ENCODE data around the gene GNA12. TPM values are rescaled to one million over a fixed set of nuclear protein-coding genes. Genes with fewer than 3 reads are reported as not detected.

GNA12 gene
- polyA plus RNA-seq, 1 donor (not counting 4 experiments of a cell fraction or from before 2014, with no cell fraction given): 35.5 TPM

DNA sequence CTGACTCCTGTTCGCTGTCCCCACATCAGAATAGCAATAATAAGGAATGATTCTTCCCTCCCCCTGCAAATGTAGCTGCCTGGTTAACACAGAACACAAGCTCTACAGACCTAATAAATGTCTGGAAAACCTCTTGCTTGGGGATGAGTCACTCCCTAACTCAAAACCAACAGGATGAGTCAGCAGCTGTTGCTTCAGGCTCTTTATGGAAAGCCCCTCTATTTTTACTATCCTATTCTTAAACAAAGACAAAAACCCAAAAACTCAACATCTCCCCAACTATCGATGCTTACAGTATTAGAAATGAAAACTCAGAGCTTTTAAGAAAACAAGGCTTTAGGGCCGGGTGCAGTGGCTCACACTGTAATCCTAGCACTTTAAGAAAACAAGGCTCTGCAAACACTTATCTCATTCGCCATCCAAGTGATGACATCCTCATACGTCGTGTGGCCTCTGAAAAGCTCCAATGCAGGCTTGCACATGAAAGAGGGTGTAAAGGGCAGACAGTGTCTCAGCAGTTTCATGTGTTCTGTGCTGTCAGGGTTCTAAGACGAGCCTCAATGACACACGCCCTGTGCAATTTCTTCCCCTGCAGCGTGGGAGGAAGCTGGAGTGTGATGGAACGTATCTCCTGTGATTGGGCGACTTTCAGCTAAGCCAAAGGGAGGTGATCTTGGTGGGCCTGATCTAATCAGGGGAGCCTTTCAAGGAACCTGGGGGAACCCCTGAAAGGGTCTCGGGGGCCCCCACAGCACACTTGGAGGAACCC is 86.0 kb downstream of the GNA12 start:
- peak overlapping the region in 1 of 3 experiments; percentile 29 for H3K4me3 ChIP-seq (ENCODE audit: control insufficient read depth in 2 of 3, extremely low read depth in 1 of 3, insufficient read depth in 2 of 3, low read depth in 1 of 3, low read length in 3 of 3)
- H3K4me2 ChIP-seq (ENCODE audit: control insufficient read depth, extremely low read depth, insufficient read depth, low read depth, low read length): peak overlapping the region; percentile 94
- H2AFZ ChIP-seq (ENCODE audit: control insufficient read depth, low read length): no peak overlapping the region
- peaks cover 50% of the 10 kb centered on the region for H3K4me1 ChIP-seq (ENCODE audit: control insufficient read depth, extremely low read depth, insufficient read depth, low read length)
- no peaks in the 10 kb centered on the region for H3K9me3 ChIP-seq (ENCODE audit: control insufficient read depth, low read depth, low read length)
- no peaks in the 10 kb centered on the region for H3K9me1 ChIP-seq (ENCODE audit: control insufficient read depth, extremely low read depth, insufficient read depth, low read length)
- peak overlapping the region; percentile 83 for H3K27ac ChIP-seq (ENCODE audit: control insufficient read depth, insufficient read depth, low read length)
- DNase-seq (ENCODE audit: low read depth, low spot score) (peak; percentile 90), FAIRE-seq (peak; percentile 93)
- dilution Hi-C loops (cut with MboI; ENCODE audit: extremely low pct_ligation_motif_present, low sequenced_read_pairs): no loop called here
- peaks cover 8% of the 10 kb centered on the region for H3K79me2 ChIP-seq (ENCODE audit: control insufficient read depth, insufficient read depth, low read length)
- H4K20me1 ChIP-seq (ENCODE audit: control insufficient read depth, extremely low read depth, insufficient read depth, low read length): no peaks in the 10 kb centered on the region
- H3K36me3 ChIP-seq (ENCODE audit: control insufficient read depth in 2 of 2, extremely low read depth in 1 of 2, insufficient read depth in 2 of 2, low read length in 2 of 2): peaks cover 3% of the 10 kb centered on the region in 2 experiments
- TF ChIP-seq, protein P1, sequence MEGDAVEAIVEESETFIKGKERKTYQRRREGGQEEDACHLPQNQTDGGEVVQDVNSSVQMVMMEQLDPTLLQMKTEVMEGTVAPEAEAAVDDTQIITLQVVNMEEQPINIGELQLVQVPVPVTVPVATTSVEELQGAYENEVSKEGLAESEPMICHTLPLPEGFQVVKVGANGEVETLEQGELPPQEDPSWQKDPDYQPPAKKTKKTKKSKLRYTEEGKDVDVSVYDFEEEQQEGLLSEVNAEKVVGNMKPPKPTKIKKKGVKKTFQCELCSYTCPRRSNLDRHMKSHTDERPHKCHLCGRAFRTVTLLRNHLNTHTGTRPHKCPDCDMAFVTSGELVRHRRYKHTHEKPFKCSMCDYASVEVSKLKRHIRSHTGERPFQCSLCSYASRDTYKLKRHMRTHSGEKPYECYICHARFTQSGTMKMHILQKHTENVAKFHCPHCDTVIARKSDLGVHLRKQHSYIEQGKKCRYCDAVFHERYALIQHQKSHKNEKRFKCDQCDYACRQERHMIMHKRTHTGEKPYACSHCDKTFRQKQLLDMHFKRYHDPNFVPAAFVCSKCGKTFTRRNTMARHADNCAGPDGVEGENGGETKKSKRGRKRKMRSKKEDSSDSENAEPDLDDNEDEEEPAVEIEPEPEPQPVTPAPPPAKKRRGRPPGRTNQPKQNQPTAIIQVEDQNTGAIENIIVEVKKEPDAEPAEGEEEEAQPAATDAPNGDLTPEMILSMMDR (optimal IDR thresholded peaks at IDR 0.05 in 1 of 3, IDR thresholded peaks at IDR 0.05 in 1 of 3, conservative IDR thresholded peaks at IDR 0.05 in 1 of 3; ENCODE audit: extremely low read depth in 1 of 3, insufficient read depth in 2 of 3, low read length in 3 of 3): no peak
- TF ChIP-seq EZH2 (IDR thresholded peaks at IDR 0.05; ENCODE audit: low read length): no peak
- no peaks in the 10 kb centered on the region for H3K27me3 ChIP-seq (ENCODE audit: control insufficient read depth, extremely low read depth, insufficient read depth, low read length)
- H3K9ac ChIP-seq (ENCODE audit: control insufficient read depth, extremely low read depth, insufficient read depth, low read length): peak overlapping the region; percentile 76

DNA sequence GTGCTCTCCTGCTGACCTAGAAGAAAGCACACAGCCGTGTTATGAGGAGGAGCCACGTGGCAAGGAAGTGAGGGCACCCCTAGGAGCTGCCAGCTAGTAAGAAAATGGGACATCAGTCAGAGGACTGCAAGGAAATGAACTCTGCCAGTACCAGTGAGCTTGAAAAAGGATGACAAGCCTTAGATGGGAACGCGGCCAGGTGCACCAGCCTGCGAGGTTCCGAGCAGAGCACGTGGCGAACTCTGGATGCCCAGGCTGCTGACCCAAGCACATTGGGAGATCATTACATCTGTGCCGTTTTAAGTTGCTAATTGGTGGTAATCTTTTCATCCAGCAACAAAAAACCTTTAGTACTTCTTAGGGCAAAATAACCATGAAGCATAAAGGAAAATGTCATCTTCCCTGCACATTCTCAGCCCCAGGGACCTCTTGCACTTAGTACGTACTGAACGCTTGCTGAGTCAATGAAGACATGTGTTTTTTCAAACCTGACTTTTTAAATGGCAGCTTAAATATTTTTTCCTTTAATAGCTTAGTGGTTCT is 86.7 kb downstream of the GNA12 start:
- H3K4me3 ChIP-seq (ENCODE audit: control insufficient read depth in 2 of 3, extremely low read depth in 1 of 3, insufficient read depth in 2 of 3, low read depth in 1 of 3, low read length in 3 of 3): peak overlapping the region in 2 of 3 experiments; percentile 5 to 29
- H3K9ac ChIP-seq (ENCODE audit: control insufficient read depth, extremely low read depth, insufficient read depth, low read length): peak overlapping the region; percentile 76
- peaks cover 10% of the 10 kb centered on the region for H3K79me2 ChIP-seq (ENCODE audit: control insufficient read depth, insufficient read depth, low read length)
- peaks cover 44% of the 10 kb centered on the region for H3K4me1 ChIP-seq (ENCODE audit: control insufficient read depth, extremely low read depth, insufficient read depth, low read length)
- no peaks in the 10 kb centered on the region for H3K9me3 ChIP-seq (ENCODE audit: control insufficient read depth, low read depth, low read length)
- H2AFZ ChIP-seq (ENCODE audit: control insufficient read depth, low read length): no peak overlapping the region
- FAIRE-seq: peak; percentile 58
- H4K20me1 ChIP-seq (ENCODE audit: control insufficient read depth, extremely low read depth, insufficient read depth, low read length): no peaks in the 10 kb centered on the region
- peak overlapping the region; percentile 83 for H3K27ac ChIP-seq (ENCODE audit: control insufficient read depth, insufficient read depth, low read length)
- DNase-seq (ENCODE audit: low read depth, low spot score): peak; percentile 26
- H3K9me1 ChIP-seq (ENCODE audit: control insufficient read depth, extremely low read depth, insufficient read depth, low read length): no peaks in the 10 kb centered on the region
- H3K27me3 ChIP-seq (ENCODE audit: control insufficient read depth, extremely low read depth, insufficient read depth, low read length): no peaks in the 10 kb centered on the region
- H3K4me2 ChIP-seq (ENCODE audit: control insufficient read depth, extremely low read depth, insufficient read depth, low read depth, low read length): peak overlapping the region; percentile 94
- no peak for TF ChIP-seq EZH2 (IDR thresholded peaks at IDR 0.05; ENCODE audit: low read length)
- TF ChIP-seq, protein P1 (optimal IDR thresholded peaks at IDR 0.05 in 1 of 3, IDR thresholded peaks at IDR 0.05 in 1 of 3, conservative IDR thresholded peaks at IDR 0.05 in 1 of 3; ENCODE audit: extremely low read depth in 1 of 3, insufficient read depth in 2 of 3, low read length in 3 of 3): no peak
- H3K36me3 ChIP-seq (ENCODE audit: control insufficient read depth in 2 of 2, extremely low read depth in 1 of 2, insufficient read depth in 2 of 2, low read length in 2 of 2): peaks cover 3% of the 10 kb centered on the region in 2 experiments
- dilution Hi-C loops (cut with MboI; ENCODE audit: extremely low pct_ligation_motif_present, low sequenced_read_pairs): no loop called here

All from keratinocyte (primary cell).